Activated T-helper 2 cell treated with anti-CD3 and anti-CD28 coated beads, Interferon-gamma antibody, Interleukin-2, Interleukin-4, amounts not matched to agents 10 μg/mL and 5 μg/mL and 100 μg/mL, durations not matched to agents 14 hours and 24 hours and 36 hours (primary cell): Measurements from ENCODE around the gene BEST1. TPM values are rescaled to one million over a fixed set of nuclear protein-coding genes. Genes with fewer than 3 reads are reported as not detected.

ENCODE experiments used
- DNase-seq: peaks from one replicate; pipeline ENCODE4 v3.0.0; 2021; ENCODE audit warnings: low spot score
- H3K27ac Mint-ChIP-seq: one replicate; pipeline ENCODE4 v1.8.0; 2021; ENCODE audit warnings: mixed read lengths
- H3K27me3 Mint-ChIP-seq: one replicate; pipeline ENCODE4 v1.8.0; 2021; ENCODE audit warnings: low read depth, mixed read lengths
- H3K36me3 Mint-ChIP-seq: one replicate; pipeline ENCODE4 v1.8.0; 2021; ENCODE audit warnings: low read depth, mixed read lengths
- H3K4me1 Mint-ChIP-seq: one replicate; pipeline ENCODE4 v1.8.0; 2021; ENCODE audit warnings: low read depth, mixed read lengths
- H3K4me3 Mint-ChIP-seq: one replicate; pipeline ENCODE4 v1.8.0; 2021; ENCODE audit warnings: low read depth, mild to moderate bottlenecking, moderate library complexity, mixed read lengths
- H3K9me3 Mint-ChIP-seq: one replicate; pipeline ENCODE4 v1.8.0; 2021; ENCODE audit warnings: mixed read lengths
- intact Hi-C: fragments of 100-400 bp; cut with micrococcal nuclease; formaldehyde crosslinking; loops from one replicate; pipeline ENCODE4 v1.15.1; 2023
- total RNA-seq: library from RNA; stranded (reverse); gene quantifications from 2 replicates; pipeline ENCODE4 v1.2.3, GENCODE V29; 2022

Gene BEST1
- total RNA-seq, 1 donor from 2014 or later = not detected

GRCh38 chr11:61910187-61911127, 39.7 kb upstream of the BEST1 start:
- intact Hi-C loops = no loop called here
- Mint-ChIP-seq H3K9me3 (no peaks in the 10 kb centered on the region), H3K27ac (no peak overlapping the region), H3K4me3 (no peak overlapping the region), H3K4me1 (no peaks in the 10 kb centered on the region), H3K27me3 (peaks cover 10% of the 10 kb centered on the region), H3K36me3 (no peaks in the 10 kb centered on the region)
- no peak for DNase-seq

- H3K36me3 Mint-ChIP-seq = no peaks in the 10 kb centered on the region
- H3K27ac Mint-ChIP-seq = no peak overlapping the region
- H3K9me3 Mint-ChIP-seq = no peaks in the 10 kb centered on the region
- no peak overlapping the region for H3K4me3 Mint-ChIP-seq
- peaks cover 13% of the 10 kb centered on the region for H3K27me3 Mint-ChIP-seq
- DNase-seq = no peak
- no peaks in the 10 kb centered on the region for H3K4me1 Mint-ChIP-seq
- intact Hi-C loops = no loop called here
Measured at GRCh38 chr11:61911128-61911700, 38.9 kb upstream of the BEST1 start.

- Mint-ChIP-seq H3K9me3 (no peaks in the 10 kb centered on the region), H3K27ac (no peak overlapping the region), H3K4me3 (no peak overlapping the region), H3K36me3 (no peaks in the 10 kb centered on the region), H3K4me1 (no peaks in the 10 kb centered on the region), H3K27me3 (peaks cover 18% of the 10 kb centered on the region)
- DNase-seq = no peak
- intact Hi-C loops = no loop called here
Measured at GRCh38 chr11:61911701-61912529, 38.2 kb upstream of the BEST1 start.

GRCh38 chr11:61912530-61912898, 37.6 kb upstream of the BEST1 start:
- Mint-ChIP-seq H3K4me1 (no peaks in the 10 kb centered on the region), H3K27ac (no peak overlapping the region)

GRCh38 chr11:61912991-61913698, 37.0 kb upstream of the BEST1 start:
- Mint-ChIP-seq H3K4me3 (no peak overlapping the region), H3K27me3 (peaks cover 24% of the 10 kb centered on the region), H3K27ac (no peak overlapping the region), H3K36me3 (no peaks in the 10 kb centered on the region), H3K9me3 (no peaks in the 10 kb centered on the region), H3K4me1 (peaks cover 6% of the 10 kb centered on the region)
- no peak for DNase-seq
- intact Hi-C loops = no loop called here

More at GRCh38 chr11:61912530-61912898, 37.6 kb upstream of the BEST1 start:
- Mint-ChIP-seq H3K4me3 (no peak overlapping the region), H3K27me3 (peaks cover 18% of the 10 kb centered on the region), H3K9me3 (no peaks in the 10 kb centered on the region), H3K36me3 (no peaks in the 10 kb centered on the region)
- intact Hi-C loops = no loop called here
- no peak for DNase-seq

- Mint-ChIP-seq H3K27ac (no peak overlapping the region), H3K4me1 (peaks cover 7% of the 10 kb centered on the region), H3K27me3 (peaks cover 31% of the 10 kb centered on the region), H3K4me3 (no peak overlapping the region), H3K9me3 (no peaks in the 10 kb centered on the region), H3K36me3 (no peaks in the 10 kb centered on the region)
- intact Hi-C loops = no loop called here
- no peak for DNase-seq
Measured at GRCh38 chr11:61913699-61914395, 36.3 kb upstream of the BEST1 start.

- intact Hi-C loops = no loop called here
- Mint-ChIP-seq H3K4me3 (no peak overlapping the region), H3K9me3 (no peaks in the 10 kb centered on the region), H3K27ac (no peak overlapping the region), H3K36me3 (no peaks in the 10 kb centered on the region), H3K27me3 (peaks cover 38% of the 10 kb centered on the region), H3K4me1 (peaks cover 7% of the 10 kb centered on the region)
- DNase-seq = no peak
Measured at GRCh38 chr11:61914471-61915171, 35.5 kb upstream of the BEST1 start.

- no peak for DNase-seq
- intact Hi-C loops = no loop called here
- H3K4me3 Mint-ChIP-seq = no peak overlapping the region
Measured at GRCh38 chr11:61916737-61917333, 33.3 kb upstream of the BEST1 start.

GRCh38 chr11:61917334-61918109, 32.6 kb upstream of the BEST1 start, which contains the start of gene RAB3IL1:
Gene RAB3IL1 (minus strand): TSS chr11:61917566. CDS start chr11:61917367, 199 bp downstream.
- Mint-ChIP-seq H3K27me3 (peaks cover 49% of the 10 kb centered on the region), H3K27ac (no peak within 1 kb of the TSS), H3K4me3 (peak within 1 kb of the TSS; percentile 73), H3K9me3 (no peaks in the 10 kb centered on the region), H3K36me3 (no peaks in the 10 kb centered on the region), H3K4me1 (peaks cover 7% of the 10 kb centered on the region)
- no peak for DNase-seq
- intact Hi-C loops = no loop called here

More at GRCh38 chr11:61916737-61917333, 33.3 kb upstream of the BEST1 start:
- H3K36me3 Mint-ChIP-seq = no peaks in the 10 kb centered on the region
- H3K27ac Mint-ChIP-seq = no peak overlapping the region
- no peaks in the 10 kb centered on the region for H3K9me3 Mint-ChIP-seq
- peaks cover 49% of the 10 kb centered on the region for H3K27me3 Mint-ChIP-seq
- peaks cover 7% of the 10 kb centered on the region for H3K4me1 Mint-ChIP-seq

GRCh38 chr11:61918251-61918937, 31.8 kb upstream of the BEST1 start:
- H3K4me1 Mint-ChIP-seq = peaks cover 7% of the 10 kb centered on the region
- H3K27me3 Mint-ChIP-seq = peaks cover 49% of the 10 kb centered on the region
- intact Hi-C loops = no loop called here
- H3K36me3 Mint-ChIP-seq = no peaks in the 10 kb centered on the region
- DNase-seq = no peak
- no peaks in the 10 kb centered on the region for H3K9me3 Mint-ChIP-seq
- H3K4me3 Mint-ChIP-seq = peak overlapping the region; percentile 73
- H3K27ac Mint-ChIP-seq = no peak overlapping the region
